T-cell (primary cell): Measurements from ENCODE around the gene BBLN. TPM values are rescaled to one million over a fixed set of nuclear protein-coding genes. Genes with fewer than 3 reads are reported as not detected.
A peak's percentile ranks its signal among the peaks of the same experiment; 100 is the strongest.

Experiments used
- ATAC-seq, 4 experiments: fragments of 200-7000 bp in 3 of 4; fragments of 150-1000 bp in 1 of 4; cut with Tn5 transposase; replicated peaks in 1 of 4; 1 replicate in 3 of 4; 2 replicates in 1 of 4; pipeline ENCODE4 v1.10.0; 2021; ENCODE audit warnings: moderate library complexity in 3 of 4, mild to moderate bottlenecking in 2 of 4, moderate number of reproducible peaks in 1 of 4
- CTCF ChIA-PET, 2 donors: fragments of 300-600 bp; sonication (Branson Sonifier 250); formaldehyde crosslinking; loops; one replicate each; lab custom pipeline; 2022; ENCODE audit warnings: antibody characterized with exemption in 2 of 2; lab: Charles Lee
- POLR2A ChIA-PET, 2 donors: fragments of 300-600 bp; sonication (Branson Sonifier 250); formaldehyde crosslinking; loops; one replicate each; lab custom pipeline; 2022; ENCODE audit warnings: antibody characterized with exemption in 2 of 2; lab: Charles Lee
- DNase-seq, 35 experiments: peaks; one replicate each; pipeline versions ENCODE4 v3.0.0 to v3.0.0-alpha.2; 2013 to 2023
- H3K27ac ChIP-seq: one replicate; pipeline ENCODE4 v1.5.1; 2013; ENCODE audit warnings: low read length
- H3K27me3 ChIP-seq, 2 experiments: replicated peaks in 1 of 2; 1 replicate in 1 of 2; 2 replicates in 1 of 2; pipeline versions ENCODE4 v1.6.1 to v1.7.0; 2013; ENCODE audit warnings: low read length in 1 of 2, mixed read lengths in 1 of 2; ENCODE audit not compliant: control insufficient read depth in 2 of 2, insufficient read depth in 2 of 2; ENCODE audit errors: extremely low read depth in 1 of 2
- H3K36me3 ChIP-seq, 2 donors: 1 replicate in 1 of 2; 2 replicates in 1 of 2; pipeline versions ENCODE4 v1.6.1 to v1.7.0; 2013; ENCODE audit warnings: low read length in 1 of 2; ENCODE audit not compliant: control insufficient read depth in 2 of 2, insufficient read depth in 1 of 2; ENCODE audit errors: extremely low read depth in 1 of 2
- H3K4me1 ChIP-seq, 2 experiments: 1 replicate in 1 of 2; 2 replicates in 1 of 2; pipeline versions ENCODE4 v1.6.1 to v1.7.0; 2013; ENCODE audit warnings: low read length in 2 of 2, mixed read lengths in 1 of 2; ENCODE audit not compliant: insufficient read depth in 2 of 2, control insufficient read depth in 1 of 2; ENCODE audit errors: extremely low read depth in 1 of 2
- H3K4me3 ChIP-seq, 2 donors: 1 replicate in 1 of 2; 2 replicates in 1 of 2; pipeline versions ENCODE4 v1.5.1 to v1.7.0; 2013; ENCODE audit warnings: mild to moderate bottlenecking in 2 of 2, low read length in 1 of 2, moderate library complexity in 1 of 2; ENCODE audit not compliant: control insufficient read depth in 1 of 2; ENCODE audit errors: extremely low read depth in 1 of 2
- H3K9me3 ChIP-seq: 2 replicates; pipeline ENCODE4 v1.7.0; 2013
- H3K27ac Mint-ChIP-seq, 2 donors: one replicate each; pipeline ENCODE4 v1.8.0; 2020 to 2021; ENCODE audit warnings: mild to moderate bottlenecking in 2 of 2, mixed read lengths in 2 of 2
- H3K27me3 Mint-ChIP-seq, 2 donors: one replicate each; pipeline ENCODE4 v1.8.0; 2021 to 2022; ENCODE audit warnings: mixed read lengths in 2 of 2
- H3K36me3 Mint-ChIP-seq: one replicate; pipeline ENCODE4 v1.8.0; 2021; ENCODE audit warnings: mixed read lengths
- H3K4me1 Mint-ChIP-seq, 3 donors: one replicate each; pipeline ENCODE4 v1.8.0; 2020 to 2022; ENCODE audit warnings: mixed read lengths in 3 of 3, mild to moderate bottlenecking in 1 of 3
- H3K4me3 Mint-ChIP-seq, 3 donors: one replicate each; pipeline ENCODE4 v1.8.0; 2020 to 2022; ENCODE audit warnings: mild to moderate bottlenecking in 3 of 3, mixed read lengths in 3 of 3, moderate library complexity in 3 of 3
- H3K9me3 Mint-ChIP-seq, 3 donors: one replicate each; pipeline ENCODE4 v1.8.0; 2020 to 2022; ENCODE audit warnings: mixed read lengths in 3 of 3
- WGBS: methylation state at CpG from one replicate; pipeline ENCODE4 v1.1.5; 2013; ENCODE audit warnings: missing lambda C conversion rate; ENCODE audit not compliant: insufficient coverage; 5-methylcytosine and 5-hydroxymethylcytosine counted together
- total RNA-seq, 35 experiments: library from RNA in 6 of 35; stranded (reverse) in 6 of 35; fragments of 120-200 nt in 1 of 35; gene quantifications; one replicate each; pipeline versions ENCODE4 v1.2.1 to v1.2.4 and lab custom pipeline; 2013 to 2026

Gene BBLN
- total RNA-seq, 5 donors from 2014 or later (not counting 1 experiment from before 2014, with no cell fraction given): 50.0 to 85.9 (median 81.4) TPM

GRCh38 chr9:128124873-128125579, 35.0 kb upstream of the BBLN start:
- H3K9me3 ChIP-seq: no peaks in the 10 kb centered on the region
- ChIA-PET CTCF (no interaction called here), POLR2A (no interaction called here)
- WGBS: 81% methylated on average over 10 of the region's 16 CpGs
- H3K36me3 ChIP-seq: peaks cover 12 to 34% of the 10 kb centered on the region in 2 donors
- DNase-seq: peak in 8 of 35 experiments; percentile 21 to 59 (median 38)
- Mint-ChIP-seq H3K36me3 (peaks cover 3% of the 10 kb centered on the region), H3K9me3 (no peaks in the 10 kb centered on the region), H3K27me3 (no peaks in the 10 kb centered on the region), H3K4me1 (peaks cover 32 to 40% (median 38%) of the 10 kb centered on the region in 3 donors), H3K27ac (peak overlapping the region; percentile 71 to 80), H3K4me3 (peak overlapping the region; percentile 31 to 95 (median 77))
- H3K27ac ChIP-seq: no peak overlapping the region
- no peaks in the 10 kb centered on the region for H3K27me3 ChIP-seq
- no peak overlapping the region for H3K4me3 ChIP-seq
- no peak for ATAC-seq
- H3K4me1 ChIP-seq: peaks cover 11 to 41% of the 10 kb centered on the region in 2 experiments

GRCh38 chr9:128125580-128126354, 34.3 kb upstream of the BBLN start:
- Mint-ChIP-seq H3K9me3 (no peaks in the 10 kb centered on the region), H3K36me3 (peaks cover 3% of the 10 kb centered on the region), H3K4me1 (peaks cover 33 to 41% (median 38%) of the 10 kb centered on the region in 3 donors), H3K4me3 (peak overlapping the region; percentile 77 to 95 (median 82)), H3K27me3 (no peaks in the 10 kb centered on the region), H3K27ac (peak overlapping the region; percentile 71 to 80)
- H3K4me1 ChIP-seq: peaks cover 11 to 41% of the 10 kb centered on the region in 2 experiments
- DNase-seq: no peak
- no peak overlapping the region for H3K27ac ChIP-seq
- POLR2A ChIA-PET: no interaction called here
- CTCF ChIA-PET: no interaction called here
- ATAC-seq: no peak
- no CpG with 5 or more reads among the region's 10 CpGs for WGBS
- no peaks in the 10 kb centered on the region for H3K9me3 ChIP-seq
- H3K36me3 ChIP-seq: peaks cover 12 to 32% of the 10 kb centered on the region in 2 donors
- H3K4me3 ChIP-seq: no peak overlapping the region
- no peaks in the 10 kb centered on the region for H3K27me3 ChIP-seq

GRCh38 chr9:128127568-128127989, 32.5 kb upstream of the BBLN start, which contains the start of gene PTGES2:
TSS of gene PTGES2 (minus strand) at chr9:128127729. CDS start at chr9:128127717, 12 bp downstream.
- H3K4me1 Mint-ChIP-seq: peaks cover 33 to 41% (median 38%) of the 10 kb centered on the region in 3 donors
- ATAC-seq (peak; percentile 72 to 77 (median 74)), DNase-seq (peak; percentile 61 to 89 (median 74))
- H3K4me1 ChIP-seq: peaks cover 11 to 41% of the 10 kb centered on the region in 2 experiments
- peak within 1 kb of the TSS; percentile 98 to 100 for H3K27ac Mint-ChIP-seq
- H3K27me3 ChIP-seq: peaks cover 0 to 15% of the 10 kb centered on the region in 2 experiments
- H3K4me3 ChIP-seq: peak within 1 kb of the TSS; percentile 82 to 96
- under 1% methylated on average over 56 of the region's 56 CpGs for WGBS
- peak within 1 kb of the TSS; percentile 82 for H3K27ac ChIP-seq
- peak within 1 kb of the TSS; percentile 95 to 96 (median 96) for H3K4me3 Mint-ChIP-seq
- POLR2A ChIA-PET: no interaction called here
- H3K27me3 Mint-ChIP-seq: peaks cover 0 to under 1% of the 10 kb centered on the region in 2 donors
- H3K9me3 ChIP-seq: no peaks in the 10 kb centered on the region
- CTCF ChIA-PET: interaction anchor here in 1 of 2 donors (2.4 kb wide), 1 partner anchor 32 kb away, joined by 8 read pairs; the partner anchor contains the start of gene BBLN
- no peaks in the 10 kb centered on the region for H3K9me3 Mint-ChIP-seq
- peaks cover 8 to 16% of the 10 kb centered on the region in 2 donors for H3K36me3 ChIP-seq
- H3K36me3 Mint-ChIP-seq: peaks cover 3% of the 10 kb centered on the region

- Histone ChIP-seq H3K4me1 (peaks cover 11 to 41% of the 10 kb centered on the region in 2 experiments), H3K36me3 (peaks cover 4 to 12% of the 10 kb centered on the region in 2 donors)
- POLR2A ChIA-PET: interaction anchor here in 1 of 2 donors (0.7 kb wide), 1 partner anchor 267 kb away, joined by 3 read pairs; no protein-coding TSS in a partner anchor
Observed at GRCh38 chr9:128127990-128128835, 31.9 kb upstream of the BBLN start.

GRCh38 chr9:128128836-128129590, 31.1 kb upstream of the BBLN start:
- H3K4me3 Mint-ChIP-seq: peak overlapping the region; percentile 95 to 96 (median 96)
- peaks cover 33 to 41% (median 38%) of the 10 kb centered on the region in 3 donors for H3K4me1 Mint-ChIP-seq
- no peak for ATAC-seq
- Histone ChIP-seq H3K27me3 (peaks cover 0 to 17% of the 10 kb centered on the region in 2 experiments), H3K27ac (peak overlapping the region; percentile 82), H3K36me3 (peaks cover 0 to 6% of the 10 kb centered on the region in 2 donors), H3K4me3 (peak overlapping the region; percentile 78 to 93), H3K4me1 (peaks cover 11 to 41% of the 10 kb centered on the region in 2 experiments), H3K9me3 (no peaks in the 10 kb centered on the region)
- peak overlapping the region; percentile 98 to 100 for H3K27ac Mint-ChIP-seq
- WGBS: 64% methylated on average over 27 of the region's 29 CpGs
- CTCF ChIA-PET: interaction anchor here (0.6 to 2.4 kb wide), 6 partner anchors 12 to 292 kb away, joined by 3 to 8 read pairs (median 3); partner anchors contain the start of genes BBLN (in 1 of the 2) and CERCAM (in 1 of the 2)
- H3K27me3 Mint-ChIP-seq: peaks cover 0 to 10% of the 10 kb centered on the region in 2 donors
- peak in 1 of 35 experiments; percentile 15 for DNase-seq
- no peaks in the 10 kb centered on the region for H3K9me3 Mint-ChIP-seq
- no peaks in the 10 kb centered on the region for H3K36me3 Mint-ChIP-seq
- POLR2A ChIA-PET: interaction anchor here in 1 of 2 donors (0.7 kb wide), 1 partner anchor 268 kb away, joined by 3 read pairs; no protein-coding TSS in a partner anchor

More at GRCh38 chr9:128127990-128128835, 31.9 kb upstream of the BBLN start:
- Mint-ChIP-seq H3K4me3 (peak overlapping the region; percentile 95 to 96 (median 96)), H3K27me3 (peaks cover 0 to 6% of the 10 kb centered on the region in 2 donors), H3K4me1 (peaks cover 33 to 41% (median 38%) of the 10 kb centered on the region in 3 donors), H3K27ac (peak overlapping the region; percentile 98 to 100), H3K9me3 (no peaks in the 10 kb centered on the region), H3K36me3 (no peaks in the 10 kb centered on the region)
- Histone ChIP-seq H3K4me3 (peak overlapping the region; percentile 78 to 96), H3K27me3 (peaks cover 0 to 17% of the 10 kb centered on the region in 2 experiments), H3K27ac (peak overlapping the region; percentile 82), H3K9me3 (no peaks in the 10 kb centered on the region)
- CTCF ChIA-PET: interaction anchor here in 1 of 2 donors (1.0 to 2.4 kb wide), 5 partner anchors 11 to 36 kb away, joined by 3 to 8 read pairs (median 3); partner anchors contain the start of gene BBLN
- DNase-seq (peak; percentile 70 to 92 (median 81)), ATAC-seq (peak; percentile 80 to 86 (median 84))
- under 1% methylated on average over 82 of the region's 82 CpGs for WGBS
